Measurements from ENCODE around the gene SMO.

DNA sequence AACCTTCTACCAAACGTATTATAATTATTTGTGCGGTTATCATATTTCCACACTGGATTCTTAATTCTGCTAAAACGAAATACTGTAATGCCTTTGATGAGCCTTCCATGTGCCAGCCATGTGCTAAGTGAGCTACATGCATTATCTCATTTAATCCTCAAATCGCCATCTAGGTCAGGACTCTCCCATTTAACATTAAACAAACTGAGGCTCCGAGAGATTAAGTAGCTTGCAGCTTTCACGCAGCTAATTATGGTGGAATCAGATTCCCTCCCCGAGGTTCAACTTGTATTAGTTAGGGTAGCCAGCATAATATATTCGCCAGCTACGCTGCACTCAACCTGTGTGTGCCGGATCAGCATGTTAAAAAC, 44.7 kb upstream of the SMO start:
- TF ChIP-seq POLR2AphosphoS5 (IDR thresholded peaks at IDR 0.05) (no peak), EP300 (IDR thresholded peaks at IDR 0.05; ENCODE audit: low read depth) (no peak)
